Heart right ventricle (tissue), 16 donors: ENCODE results near the gene VKORC1L1. TPM values are rescaled to one million over a fixed set of nuclear protein-coding genes. Genes with fewer than 3 reads are reported as not detected.

ENCODE experiments used
- ATAC-seq, 8 donors: fragments of 200-7000 bp; cut with Tn5 transposase; one replicate each; pipeline ENCODE4 v1.9.1; 2020; ENCODE audit warnings: mild to moderate bottlenecking in 8 of 8, moderate library complexity in 8 of 8, moderate number of reproducible peaks in 1 of 8
- DNase-seq, 2 donors: peaks; one replicate each; pipeline ENCODE4 v3.0.0-alpha.2; 2020
- H3K27ac ChIP-seq, 10 donors: fragments of 200-600 bp; sonication (generic) in 2 of 10; one replicate each; pipeline versions ENCODE4 v1.5.0 to v1.8.0; 2020 to 2022; ENCODE audit warnings: mild to moderate bottlenecking in 3 of 10
- H3K27me3 ChIP-seq, 7 donors: fragments of 200-600 bp; one replicate each; pipeline ENCODE4 v1.8.0; 2021 to 2022; ENCODE audit warnings: mild to moderate bottlenecking in 2 of 7
- H3K36me3 ChIP-seq, 9 donors: fragments of 200-600 bp; sonication (generic) in 1 of 9; one replicate each; pipeline versions ENCODE4 v1.5.0 to v1.8.0; 2020 to 2022; ENCODE audit warnings: mild to moderate bottlenecking in 2 of 9
- H3K4me1 ChIP-seq, 9 donors: fragments of 200-600 bp; sonication (generic) in 1 of 9; one replicate each; pipeline versions ENCODE4 v1.5.0 to v1.8.0; 2020 to 2022; ENCODE audit warnings: mild to moderate bottlenecking in 4 of 9
- H3K4me3 ChIP-seq, 10 donors: fragments of 200-600 bp; sonication (generic) in 2 of 10; one replicate each; pipeline versions ENCODE4 v1.5.0 to v1.8.0; 2020 to 2022; ENCODE audit warnings: mild to moderate bottlenecking in 7 of 10, moderate library complexity in 2 of 10
- H3K9me3 ChIP-seq, 11 donors: fragments of 200-600 bp in 10 of 11; sonication (generic) in 2 of 11; one replicate each; pipeline versions ENCODE4 v1.5.0 to v1.8.0; 2013 to 2022; ENCODE audit warnings: mild to moderate bottlenecking in 2 of 11, control low read depth in 1 of 11, moderate library complexity in 1 of 11
- CTCF ChIP-seq, 9 donors: fragments of 200-600 bp; sonication (generic) in 2 of 9; IDR thresholded peaks; one replicate each; pipeline versions ENCODE4 v1.5.0 to v1.8.0; 2021 to 2022; ENCODE audit warnings: antibody characterized with exemption in 9 of 9, mild to moderate bottlenecking in 5 of 9, moderate library complexity in 1 of 9
- WGBS, 2 donors: extraction: QIAGEN DNeasy Blood & Tissue Kit; methylation state at CpG; one replicate each; pipeline ENCODE4 v1.1.7; 2013; ENCODE audit warnings: inconsistent platforms in 1 of 2; 5-methylcytosine and 5-hydroxymethylcytosine counted together
- intact Hi-C, 10 donors: fragments of 100-400 bp; cut with DNase I; formaldehyde crosslinking; loops; one replicate each; pipeline versions ENCODE4 v1.11.1 to v1.14.2; 2022
- polyA plus RNA-seq, 2 donors: library from polyadenylated mRNA; stranded (reverse); fragments of 200-250 nt; gene quantifications; one replicate each; pipeline ENCODE4 v1.2.3, GENCODE V29; 2013
- total RNA-seq, 10 donors: library from RNA; stranded (reverse); fragmentation: NEBNext Ultra II Directional in 3 of 10; extraction: Animal tissue kit (Norgen Biotek cat#: 25700) in 3 of 10; gene quantifications; one replicate each; pipeline versions ENCODE4 v1.2.1 to v1.2.4, GENCODE V29; 2021 to 2023
- donor health status: Arrhythmogenic right ventricular cardiomyopathy.
- donor health status: ischemic (EF 13 %, LVEDD 7.1; RV severe dilation, severe dysfunction).
- donor health status: healthy with polysubstance abuse.
- donor health status: DM: no; HTN: yes; CAD: no.
- donor health status: DM: no; HTN: no; CAD: no.
- donor health status: ischemic (EF 25% LVEDD 6.9; RV normal size, moderate dysfunction).
- donor health status: ischemic (EF 25% LVEDD 5.7; RV mildly dilated, moderate dysfunction).
- donor health status: healthy.
- donor health status: DM: yes; HTN: yes; CAD: no.
- donor health status: Ischemic cardiomyopathy.
- donor health status: ischemic (EF 35%, LVEDD 5.7; RV mildly dilated, moderate dysfunction).
- donor health status: nonischemic (EF 11% LVEDD 7.7; RV severe dilation, severe dysfunction).
- donor health status: DM: yes; HTN: yes; CAD: no.
- donor health status: PGD.
- donor health status: ischemic (EF 29% LVEDD 5.4; RV normal size, mild dysfunction).
- donor health status: nonischemic (EF 23%, LVEDD 6.1; RV moderate dilation, normal function).

VKORC1L1 gene
- total and polyA plus RNA-seq, 12 donors = 4.4 to 23.8 (median 17.0) TPM

- intact Hi-C loops = loop anchor here in 1 of 10 donors (10.0 kb wide), 1 partner anchor 100 kb away; the partner anchor contains the start of gene VKORC1L1
- TF ChIP-seq CTCF (IDR thresholded peaks at IDR 0.05) = no peak
- no peaks in the 10 kb centered on the region for H3K9me3 ChIP-seq
- peaks cover 0 to 99% (median 31%) of the 10 kb centered on the region in 9 donors for H3K36me3 ChIP-seq
- no peak overlapping the region for H3K4me3 ChIP-seq
- DNase-seq (no peak), ATAC-seq (no peak)
- H3K4me1 ChIP-seq = peaks cover 0 to 1% (median 0%) of the 10 kb centered on the region in 9 donors
- H3K27me3 ChIP-seq = no peaks in the 10 kb centered on the region
- 80 to 83% methylated on average over 9 of the region's 9 CpGs for WGBS, 2 donors
- H3K27ac ChIP-seq = no peak overlapping the region
Measured at GRCh38 chr7:65974876-65975275, 102.0 kb downstream of the VKORC1L1 start.

GRCh38 chr7:65975814-65976445 lies 103.1 kb downstream of the VKORC1L1 start:
- H3K36me3 ChIP-seq = peaks cover 0 to 94% (median 29%) of the 10 kb centered on the region in 9 donors
- ATAC-seq = no peak
- intact Hi-C loops = loop anchor here in 1 of 10 donors (10.0 kb wide), 1 partner anchor 101 kb away; the partner anchor contains the start of gene VKORC1L1
- no peaks in the 10 kb centered on the region for H3K27me3 ChIP-seq
- DNase-seq = no peak
- H3K4me3 ChIP-seq = no peak overlapping the region
- WGBS, 2 donors = 95 to 97% methylated on average over 11 of the region's 11 CpGs
- H3K4me1 ChIP-seq = peaks cover 0 to 12% (median 10%) of the 10 kb centered on the region in 9 donors
- H3K9me3 ChIP-seq = no peaks in the 10 kb centered on the region
- H3K27ac ChIP-seq = no peak overlapping the region
- TF ChIP-seq CTCF (IDR thresholded peaks at IDR 0.05) = no peak

- Histone ChIP-seq H3K4me1 (peaks cover 0 to 19% (median 16%) of the 10 kb centered on the region in 9 donors), H3K4me3 (no peak overlapping the region), H3K27ac (no peak overlapping the region), H3K36me3 (peaks cover 0 to 86% (median 22%) of the 10 kb centered on the region in 9 donors), H3K9me3 (no peaks in the 10 kb centered on the region), H3K27me3 (no peaks in the 10 kb centered on the region)
- DNase-seq (no peak), ATAC-seq (no peak)
- intact Hi-C loops = loop anchor here in 1 of 10 donors (10.0 kb wide), 1 partner anchor 102 kb away; the partner anchor contains the start of gene VKORC1L1
- WGBS, 2 donors = 93 to 94% methylated on average over 16 of the region's 16 CpGs
- no peak for TF ChIP-seq CTCF (IDR thresholded peaks at IDR 0.05)
Measured at GRCh38 chr7:65976659-65977196, 103.9 kb downstream of the VKORC1L1 start.

GRCh38 chr7:65978891-65979582 lies 106.2 kb downstream of the VKORC1L1 start:
- no peak for TF ChIP-seq CTCF (IDR thresholded peaks at IDR 0.05)
- intact Hi-C loops = loop anchor here in 1 of 10 donors (10.0 kb wide), 1 partner anchor 104 kb away; the partner anchor contains the start of gene VKORC1L1
- ATAC-seq (no peak), DNase-seq (no peak)
- Histone ChIP-seq H3K4me1 (peaks cover 0 to 28% (median 21%) of the 10 kb centered on the region in 9 donors), H3K27me3 (no peaks in the 10 kb centered on the region), H3K36me3 (peaks cover 0 to 63% (median 7%) of the 10 kb centered on the region in 9 donors), H3K9me3 (no peaks in the 10 kb centered on the region), H3K27ac (no peak overlapping the region), H3K4me3 (no peak overlapping the region)
- WGBS, 2 donors = 96% methylated on average over 18 of the region's 18 CpGs
